Rectal smooth muscle tissue (tissue), 1 donor: ENCODE measurements around the gene TNRC6B.
"Not testable (repeated sequence)": the region's sequence is repeated elsewhere in the genome, so short reads cannot be mapped to it uniquely, and the experiment has no call there.

Experiments used
- H3K27ac ChIP-seq: one replicate; pipeline ENCODE4 v1.7.0; 2013; ENCODE audit warnings: low read depth, low read length, inconsistent platforms
- H3K27me3 ChIP-seq: one replicate; pipeline ENCODE4 v1.7.0; 2013; ENCODE audit warnings: low read length; ENCODE audit not compliant: control insufficient read depth, insufficient read depth
- H3K36me3 ChIP-seq: one replicate; pipeline ENCODE4 v1.7.0; 2013; ENCODE audit warnings: low read length; ENCODE audit not compliant: control insufficient read depth, insufficient read depth
- H3K4me1 ChIP-seq: one replicate; pipeline ENCODE4 v1.7.0; 2013; ENCODE audit warnings: low read length; ENCODE audit not compliant: control insufficient read depth, insufficient read depth
- H3K4me3 ChIP-seq: one replicate; pipeline ENCODE4 v1.7.0; 2013; ENCODE audit warnings: low read length
- H3K9ac ChIP-seq: one replicate; pipeline ENCODE4 v1.7.0; 2013; ENCODE audit warnings: low read length

The TNRC6B gene

DNA sequence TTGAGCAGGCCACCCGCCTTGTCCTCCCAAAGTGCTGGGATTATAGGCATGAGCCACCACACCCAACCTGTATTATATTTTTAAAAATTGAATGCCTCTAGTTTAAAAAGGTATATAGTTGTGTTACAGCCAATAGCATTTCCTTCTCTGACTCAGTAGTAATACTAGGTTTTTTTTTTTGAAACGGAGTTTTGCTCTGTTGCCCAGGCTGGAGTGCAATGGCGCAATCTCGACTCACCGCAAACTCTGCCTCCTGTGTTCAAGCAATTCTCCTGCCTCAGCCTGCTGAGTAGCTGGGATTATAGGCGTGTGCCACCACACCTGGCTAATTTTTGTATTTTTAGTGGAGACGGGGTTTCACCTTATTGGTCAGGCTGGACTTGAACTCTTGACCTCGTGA, 45.3 kb downstream of the TNRC6B start:
- not testable (repeated sequence) for H3K9ac ChIP-seq, H3K27ac ChIP-seq
- H3K4me1 ChIP-seq = peaks cover 15% of the 10 kb centered on the region

GRCh38 chr22:40224702-40225101, 47.0 kb downstream of the TNRC6B start:
- H3K9ac ChIP-seq = no peak overlapping the region
- H3K4me1 ChIP-seq = peaks cover 15% of the 10 kb centered on the region
- no peak overlapping the region for H3K4me3 ChIP-seq
- H3K27ac ChIP-seq = no peak overlapping the region
- no peaks in the 10 kb centered on the region for H3K36me3 ChIP-seq
- H3K27me3 ChIP-seq = no peaks in the 10 kb centered on the region

More for the DNA sequence above, 45.3 kb downstream of the TNRC6B start:
- not testable (repeated sequence) for H3K4me3 ChIP-seq, H3K27me3 ChIP-seq, H3K36me3 ChIP-seq

DNA sequence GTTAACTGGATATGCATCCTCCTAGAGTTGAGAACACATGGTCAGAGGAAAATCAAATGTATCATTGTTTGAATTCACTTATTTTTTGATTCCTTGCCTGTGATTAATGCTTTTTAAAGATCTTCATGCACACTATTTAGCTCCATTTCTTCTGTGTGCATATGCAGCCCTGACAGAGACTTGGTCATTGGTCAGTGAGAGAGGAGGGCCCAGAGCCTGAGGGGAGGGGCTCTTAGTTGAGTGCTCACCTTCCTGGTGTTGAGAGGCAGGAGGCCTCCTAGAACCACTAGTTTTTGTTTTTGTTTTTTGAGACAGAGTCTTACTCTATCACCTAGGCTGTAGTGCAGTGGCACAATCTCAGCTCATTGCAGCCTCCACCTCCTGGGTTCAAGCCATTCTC, 48.9 kb downstream of the TNRC6B start:
- H3K27me3 ChIP-seq = no peaks in the 10 kb centered on the region
- no peaks in the 10 kb centered on the region for H3K36me3 ChIP-seq
- H3K4me3 ChIP-seq = no peak overlapping the region
- no peak overlapping the region for H3K9ac ChIP-seq
- H3K4me1 ChIP-seq = no peaks in the 10 kb centered on the region
- no peak overlapping the region for H3K27ac ChIP-seq

DNA sequence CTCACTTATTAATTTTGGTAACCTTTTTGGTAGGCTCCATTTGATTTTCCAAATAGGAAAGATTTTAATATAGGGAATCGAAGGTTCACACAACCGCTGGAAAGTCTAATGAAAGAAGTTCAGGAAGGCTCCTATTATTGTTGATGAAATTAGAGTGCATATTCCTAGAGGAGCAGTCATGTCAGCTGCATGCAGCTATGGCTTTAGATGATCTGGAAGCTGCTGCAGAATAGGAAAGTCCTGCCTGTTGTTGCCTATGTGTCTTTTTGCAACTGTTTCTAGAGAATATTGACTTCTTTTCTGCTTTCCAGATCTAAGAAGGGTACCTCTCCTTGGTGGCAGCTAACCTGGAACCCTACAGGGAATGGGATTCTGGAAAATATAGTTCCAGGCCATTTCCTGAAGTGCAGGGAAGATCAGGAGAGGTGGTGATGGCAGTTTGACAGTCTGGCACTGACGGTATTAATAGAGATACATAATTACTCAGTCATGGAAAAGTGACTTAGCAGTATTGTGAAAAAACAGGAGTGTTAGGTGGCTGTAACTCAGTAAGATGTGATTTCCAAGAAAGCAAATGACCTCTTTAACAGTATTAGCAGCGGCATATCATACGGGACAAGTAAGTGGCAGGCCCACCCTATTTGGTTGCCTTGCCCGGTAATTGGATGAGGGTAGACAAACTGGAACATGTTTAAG, 54.0 kb downstream of the TNRC6B start:
- Histone ChIP-seq H3K27ac (no peak overlapping the region), H3K36me3 (peaks cover 2% of the 10 kb centered on the region), H3K27me3 (no peaks in the 10 kb centered on the region), H3K9ac (no peak overlapping the region), H3K4me3 (no peak overlapping the region), H3K4me1 (no peaks in the 10 kb centered on the region)

DNA sequence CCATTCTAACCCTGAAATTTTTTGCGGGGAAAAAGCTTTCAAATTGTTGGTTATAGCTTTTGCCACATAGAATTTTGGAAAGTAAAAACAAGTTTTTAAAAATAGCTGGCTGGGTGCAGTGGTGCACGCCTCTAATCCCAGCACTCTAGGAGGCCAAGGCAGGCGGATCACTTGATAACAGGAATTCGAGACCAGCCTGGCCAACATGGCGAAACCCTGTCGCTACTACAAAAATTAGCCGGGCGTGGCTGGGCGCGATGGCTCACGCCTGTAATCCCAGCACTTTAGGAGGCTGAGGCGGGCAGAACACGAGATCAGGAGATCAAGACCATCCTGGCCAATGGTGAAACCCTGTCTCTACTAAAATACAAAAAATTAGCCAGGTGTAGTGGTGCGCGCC, 54.9 kb downstream of the TNRC6B start:
- Histone ChIP-seq H3K27ac (no peak overlapping the region), H3K9ac (no peak overlapping the region), H3K27me3 (no peaks in the 10 kb centered on the region), H3K4me3 (no peak overlapping the region), H3K4me1 (no peaks in the 10 kb centered on the region), H3K36me3 (peaks cover 2% of the 10 kb centered on the region)

GRCh38 chr22:40233886-40234285, 56.2 kb downstream of the TNRC6B start:
- no peak overlapping the region for H3K4me3 ChIP-seq
- no peaks in the 10 kb centered on the region for H3K27me3 ChIP-seq
- peaks cover 2% of the 10 kb centered on the region for H3K36me3 ChIP-seq
- H3K9ac ChIP-seq = no peak overlapping the region
- H3K27ac ChIP-seq = no peak overlapping the region
- no peaks in the 10 kb centered on the region for H3K4me1 ChIP-seq

DNA sequence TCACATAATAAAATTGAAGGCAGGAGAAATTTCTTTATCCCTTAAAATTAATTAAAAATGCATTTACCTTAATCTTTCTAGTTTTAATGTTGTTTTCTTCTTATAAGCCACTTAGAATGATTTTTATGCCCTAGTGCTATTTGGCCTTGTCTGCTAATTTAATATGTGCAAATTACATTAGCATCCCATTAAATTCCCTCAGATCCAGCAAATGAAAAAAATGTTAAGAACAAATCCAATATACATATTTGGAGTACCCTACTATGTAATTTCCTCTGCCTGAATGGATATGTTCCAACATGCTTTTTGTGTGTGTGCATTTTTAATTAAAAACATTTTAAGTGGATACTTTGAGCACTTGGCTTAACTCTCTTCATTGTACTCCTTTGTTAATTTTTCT, 56.9 kb downstream of the TNRC6B start:
- Histone ChIP-seq H3K4me3 (no peak overlapping the region), H3K27ac (no peak overlapping the region), H3K27me3 (no peaks in the 10 kb centered on the region), H3K9ac (no peak overlapping the region), H3K4me1 (no peaks in the 10 kb centered on the region), H3K36me3 (peaks cover 2% of the 10 kb centered on the region)

DNA sequence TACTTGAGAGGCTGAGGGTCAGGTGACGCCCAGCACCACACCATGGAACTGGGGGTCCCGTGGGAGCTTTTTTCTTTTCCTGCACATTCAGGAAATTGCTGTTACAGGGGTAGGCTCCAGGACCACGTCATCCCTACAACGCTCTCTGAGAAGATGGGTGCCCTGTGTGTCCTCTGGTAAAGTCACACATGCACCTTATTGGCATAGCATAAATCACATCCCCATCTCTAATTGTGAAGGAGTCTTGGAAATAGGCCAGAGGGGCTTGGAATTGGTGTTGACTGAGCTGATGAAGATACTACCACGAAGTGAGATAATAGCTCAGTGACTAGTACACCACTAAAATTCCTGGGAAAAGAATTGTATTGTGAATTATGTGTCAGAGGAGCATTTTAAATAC, 57.6 kb downstream of the TNRC6B start:
- Histone ChIP-seq H3K4me1 (no peaks in the 10 kb centered on the region), H3K4me3 (no peak overlapping the region), H3K27me3 (no peaks in the 10 kb centered on the region), H3K9ac (no peak overlapping the region), H3K36me3 (peaks cover 2% of the 10 kb centered on the region), H3K27ac (no peak overlapping the region)

GRCh38 chr22:40236131-40236665, 58.5 kb downstream of the TNRC6B start:
- Histone ChIP-seq H3K4me3 (no peak overlapping the region), H3K36me3 (peaks cover 2% of the 10 kb centered on the region), H3K27ac (no peak overlapping the region), H3K9ac (no peak overlapping the region), H3K4me1 (no peaks in the 10 kb centered on the region), H3K27me3 (no peaks in the 10 kb centered on the region)

- no peak overlapping the region for H3K27ac ChIP-seq
- H3K4me3 ChIP-seq = no peak overlapping the region
- no peaks in the 10 kb centered on the region for H3K27me3 ChIP-seq
- no peak overlapping the region for H3K9ac ChIP-seq
- peaks cover 2% of the 10 kb centered on the region for H3K36me3 ChIP-seq
- H3K4me1 ChIP-seq = no peaks in the 10 kb centered on the region
Measured at GRCh38 chr22:40237241-40237640, 59.5 kb downstream of the TNRC6B start.

DNA sequence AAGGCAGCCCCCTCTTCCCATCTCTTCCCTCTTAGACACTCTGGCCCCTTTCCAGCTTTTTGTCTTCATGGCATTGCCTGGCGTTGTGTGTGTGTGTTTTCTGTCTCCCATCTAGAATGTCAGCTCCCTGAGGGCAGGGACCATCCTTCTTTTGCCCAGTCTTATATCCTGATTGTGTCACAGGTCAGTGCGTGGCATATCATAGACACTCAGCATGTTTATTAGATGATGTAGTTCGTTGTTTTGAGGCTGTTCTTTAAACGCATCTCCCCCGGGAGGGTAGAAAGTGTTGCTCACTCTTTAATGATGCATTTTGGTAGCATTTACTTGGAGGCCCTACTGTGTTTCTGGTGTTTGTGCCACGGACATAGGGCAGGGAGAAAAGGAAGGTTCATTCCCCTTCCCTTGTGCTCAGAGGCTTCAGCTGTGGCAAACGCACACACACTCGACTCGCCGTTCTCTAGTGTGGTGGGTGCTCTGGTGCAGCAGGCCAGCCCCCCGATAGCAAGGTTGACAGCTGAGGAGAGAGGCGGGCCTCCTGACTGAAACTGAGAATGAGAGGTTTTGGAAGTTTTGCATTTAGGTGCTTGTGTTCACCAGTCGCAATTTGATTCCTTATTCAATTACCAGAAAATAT, 60.2 kb downstream of the TNRC6B start:
- no peaks in the 10 kb centered on the region for H3K4me1 ChIP-seq
- no peak overlapping the region for H3K27ac ChIP-seq
- peaks cover 2% of the 10 kb centered on the region for H3K36me3 ChIP-seq
- H3K4me3 ChIP-seq = no peak overlapping the region
- no peak overlapping the region for H3K9ac ChIP-seq
- no peaks in the 10 kb centered on the region for H3K27me3 ChIP-seq

- peaks cover 2% of the 10 kb centered on the region for H3K36me3 ChIP-seq
- no peaks in the 10 kb centered on the region for H3K27me3 ChIP-seq
- H3K4me1 ChIP-seq = no peaks in the 10 kb centered on the region
- H3K9ac ChIP-seq = no peak overlapping the region
- H3K27ac ChIP-seq = no peak overlapping the region
- H3K4me3 ChIP-seq = no peak overlapping the region
Measured at GRCh38 chr22:40238425-40239344, 61.0 kb downstream of the TNRC6B start.
